Measurements from ENCODE around the gene MAP4K4.
A peak's percentile ranks its signal among the peaks of the same experiment; 100 is the strongest.
"Not testable (repeated sequence)": the region's sequence is repeated elsewhere in the genome, so short reads cannot be mapped to it uniquely, and the experiment has no call there.

Gene MAP4K4

DNA sequence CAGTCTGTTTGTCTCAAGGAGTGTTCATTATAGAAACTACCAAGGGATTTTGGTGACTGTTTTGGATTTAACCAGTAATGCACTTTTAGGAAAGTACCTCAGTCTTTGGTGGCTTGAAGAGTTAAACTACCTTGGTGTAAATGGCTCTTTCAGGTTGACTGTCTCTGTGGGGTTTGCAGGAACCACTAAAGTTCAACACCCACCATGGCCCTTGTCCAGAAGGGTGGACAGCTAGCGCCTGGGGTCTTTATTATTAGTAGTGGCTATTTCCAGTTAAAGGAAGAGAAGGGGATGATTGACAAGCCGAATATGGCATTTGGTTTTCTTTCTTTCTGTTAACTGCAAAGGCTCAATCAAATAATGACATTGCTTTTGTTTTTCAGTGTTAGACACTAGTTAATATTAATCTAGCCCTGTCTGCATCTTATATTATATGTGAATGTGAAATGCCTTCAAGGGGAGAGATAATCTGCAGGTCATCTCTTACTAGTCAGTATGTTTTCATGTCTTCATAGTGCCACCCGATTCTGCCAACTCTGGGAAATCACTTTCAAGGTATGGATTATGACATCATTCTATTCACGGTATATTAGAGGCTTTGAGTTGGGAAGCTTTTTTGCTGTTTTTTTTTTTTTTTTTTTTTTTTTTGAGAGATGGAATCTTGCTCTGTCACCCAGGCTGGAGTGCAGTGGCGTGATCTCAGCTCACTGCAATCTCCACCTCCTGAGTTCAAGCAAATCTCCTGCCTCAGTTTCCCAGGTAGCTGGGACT, 56.4 kb downstream of the MAP4K4 start:
- in situ Hi-C loops (cut with HindIII; ENCODE audit: low pct_ligation_motif_present, low pct_unique_long_range_greater_than_20kb, low sequenced_read_pairs) = no loop called here
- no peak for DNase-seq

DNA sequence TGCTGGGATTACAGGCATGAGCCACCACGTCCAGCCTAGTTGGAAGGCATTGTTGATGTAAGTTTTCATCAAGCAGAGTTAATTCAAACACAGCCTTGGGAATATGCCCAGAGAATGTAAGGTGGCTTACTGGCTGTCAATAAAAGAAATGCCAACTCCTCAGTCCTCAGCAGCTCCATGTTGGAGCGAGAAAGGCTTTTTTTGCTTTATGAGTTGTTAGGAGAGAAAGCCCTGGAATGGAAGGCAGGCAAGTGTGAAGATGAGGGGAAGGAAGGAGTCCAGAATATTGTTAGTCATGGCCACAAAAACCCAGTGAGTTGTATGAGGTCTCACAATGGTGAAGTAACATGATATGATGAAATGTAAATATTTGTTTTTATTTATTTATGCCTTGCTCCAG, 57.1 kb downstream of the MAP4K4 start:
- DNase-seq = no peak
- in situ Hi-C loops (cut with HindIII; ENCODE audit: low pct_ligation_motif_present, low pct_unique_long_range_greater_than_20kb, low sequenced_read_pairs) = no loop called here

DNA sequence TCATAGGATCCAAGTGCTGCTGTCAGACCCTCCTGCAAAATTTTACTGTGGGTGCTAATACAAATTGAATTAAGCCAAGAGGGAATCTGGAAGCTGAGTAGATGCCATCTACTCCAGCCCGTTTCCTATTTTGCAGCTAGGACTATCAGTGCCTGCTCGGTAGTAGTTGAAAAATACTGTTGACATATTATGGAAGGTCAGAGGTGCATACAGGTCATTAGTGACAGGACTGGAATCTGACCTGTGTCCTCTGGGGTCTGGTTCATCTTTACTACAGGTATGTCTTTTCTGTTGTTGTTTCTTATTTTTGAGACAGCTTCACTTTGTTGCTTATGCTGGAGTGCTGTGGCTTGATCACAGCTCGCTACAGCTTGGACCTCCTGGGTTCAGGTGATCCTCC, 58.8 kb downstream of the MAP4K4 start:
- in situ Hi-C loops (cut with HindIII; ENCODE audit: low pct_ligation_motif_present, low pct_unique_long_range_greater_than_20kb, low sequenced_read_pairs) = no loop called here
- no peak for DNase-seq

DNA sequence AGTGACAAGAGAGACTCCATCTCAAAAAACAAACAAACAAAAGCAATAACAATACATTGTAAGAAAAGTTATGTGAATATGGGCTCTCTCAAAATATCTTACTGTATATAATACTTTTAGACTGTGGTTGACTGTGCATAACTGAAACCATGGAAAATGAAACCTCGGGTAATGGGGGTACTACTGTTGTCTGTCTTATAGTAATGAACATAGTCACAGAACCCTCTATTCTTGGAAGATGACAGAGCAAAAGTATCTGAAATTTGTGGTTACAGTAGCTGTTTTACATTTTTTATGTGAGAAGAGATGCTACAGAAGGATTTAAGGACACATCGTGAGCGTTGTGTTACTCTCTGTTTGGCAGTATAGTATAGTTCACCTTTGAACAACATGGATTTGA, 60.5 kb downstream of the MAP4K4 start:
- no peak for DNase-seq
- in situ Hi-C loops (cut with HindIII; ENCODE audit: low pct_ligation_motif_present, low pct_unique_long_range_greater_than_20kb, low sequenced_read_pairs) = no loop called here

DNA sequence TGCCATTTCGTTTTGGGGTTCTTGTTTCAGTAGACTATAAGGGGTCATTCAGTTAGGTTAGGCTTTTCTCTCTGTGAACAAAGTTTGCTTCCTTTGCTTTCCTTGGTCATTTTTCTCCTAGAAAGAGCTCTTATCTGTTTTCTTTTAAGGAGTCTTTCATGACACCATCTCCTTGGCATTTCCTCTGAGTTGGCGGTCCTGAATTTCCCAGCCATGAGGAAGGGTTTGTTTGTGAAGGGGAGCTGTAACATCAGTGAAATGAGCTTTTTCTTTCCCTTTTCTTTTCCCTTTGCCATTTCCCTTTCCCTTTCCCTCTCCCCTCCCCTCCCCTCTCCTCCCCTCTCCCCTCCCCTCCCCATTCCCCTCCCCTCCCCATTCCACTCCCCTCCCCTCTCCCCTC, 61.7 kb downstream of the MAP4K4 start:
- in situ Hi-C loops (cut with HindIII; ENCODE audit: low pct_ligation_motif_present, low pct_unique_long_range_greater_than_20kb, low sequenced_read_pairs) = no loop called here
- peak; percentile 86 for DNase-seq

DNA sequence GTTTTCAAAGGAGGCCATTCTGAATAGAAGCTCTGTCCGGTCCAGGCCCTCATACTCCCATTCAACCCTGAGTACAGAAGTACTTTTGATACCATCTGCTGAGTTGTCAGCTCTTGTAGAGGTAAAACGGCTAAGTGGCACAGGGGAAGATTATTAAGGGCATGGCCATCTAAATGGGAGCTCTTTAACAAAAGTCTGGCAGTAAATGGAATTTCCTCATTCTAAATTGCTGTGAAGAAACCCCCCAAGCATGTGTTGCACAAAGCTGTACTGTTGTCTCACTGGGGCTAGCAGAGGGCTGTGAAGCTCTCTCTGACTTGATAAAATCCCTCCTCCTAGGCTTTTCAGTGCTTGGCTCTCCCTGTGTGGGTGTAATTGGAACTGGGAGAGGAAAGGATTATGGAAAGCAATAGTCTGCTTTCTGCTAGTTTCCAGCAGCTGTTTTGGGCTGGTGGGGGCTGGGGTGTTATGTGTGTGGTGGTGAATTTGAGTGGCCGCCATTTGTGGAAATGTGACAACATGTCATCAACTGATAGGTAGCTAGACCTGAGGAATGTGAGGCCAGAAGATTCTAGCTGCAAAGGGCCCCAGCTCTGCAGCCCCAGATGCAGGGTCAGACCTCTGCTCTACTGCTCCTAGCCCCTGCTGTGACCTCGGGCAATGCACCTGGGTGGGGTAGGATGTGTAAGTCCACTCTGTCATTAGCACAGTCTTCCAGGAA, 65.1 kb downstream of the MAP4K4 start:
- DNase-seq = no peak
- in situ Hi-C loops (cut with HindIII; ENCODE audit: low pct_ligation_motif_present, low pct_unique_long_range_greater_than_20kb, low sequenced_read_pairs) = no loop called here

DNA sequence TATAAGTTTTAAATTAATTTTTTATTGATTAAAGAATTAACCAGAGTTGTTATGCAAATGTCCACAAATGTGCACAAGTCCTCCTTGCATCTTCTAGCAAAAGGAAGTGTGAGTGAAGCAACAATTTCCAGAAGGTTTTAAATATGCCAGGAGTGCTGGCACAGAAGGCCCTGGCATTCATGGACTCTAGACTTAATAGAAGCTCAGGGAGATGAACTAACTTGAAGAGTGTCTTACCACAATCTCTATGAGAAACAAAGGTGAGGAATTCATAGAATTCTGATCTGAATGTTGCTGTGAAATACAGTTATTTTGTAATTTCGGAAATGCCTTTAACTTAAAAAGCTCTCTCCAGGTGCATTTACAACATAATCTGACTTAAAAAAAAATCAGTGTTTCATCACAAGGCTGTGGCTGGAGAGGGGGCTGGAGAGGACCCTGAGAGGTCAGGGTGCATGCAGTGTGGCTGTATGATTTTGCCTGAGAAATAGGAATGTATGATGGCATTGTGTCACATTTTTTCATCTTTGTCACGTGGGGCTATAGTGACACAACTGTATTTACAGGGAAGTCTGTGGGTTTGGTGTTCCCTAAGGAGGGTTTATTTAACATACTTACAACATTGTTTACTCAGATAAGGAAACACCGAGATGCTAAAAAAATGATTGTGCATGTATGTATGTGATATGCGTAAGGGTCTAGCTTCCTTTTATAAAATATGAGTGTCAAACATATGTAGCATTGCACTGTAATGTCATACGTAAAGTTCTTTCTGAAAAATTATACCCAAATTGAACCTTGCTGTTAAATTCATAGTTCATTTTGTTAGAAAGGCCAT, 66.2 kb downstream of the MAP4K4 start:
- no peak for DNase-seq
- in situ Hi-C loops (cut with HindIII; ENCODE audit: low pct_ligation_motif_present, low pct_unique_long_range_greater_than_20kb, low sequenced_read_pairs) = no loop called here

DNA sequence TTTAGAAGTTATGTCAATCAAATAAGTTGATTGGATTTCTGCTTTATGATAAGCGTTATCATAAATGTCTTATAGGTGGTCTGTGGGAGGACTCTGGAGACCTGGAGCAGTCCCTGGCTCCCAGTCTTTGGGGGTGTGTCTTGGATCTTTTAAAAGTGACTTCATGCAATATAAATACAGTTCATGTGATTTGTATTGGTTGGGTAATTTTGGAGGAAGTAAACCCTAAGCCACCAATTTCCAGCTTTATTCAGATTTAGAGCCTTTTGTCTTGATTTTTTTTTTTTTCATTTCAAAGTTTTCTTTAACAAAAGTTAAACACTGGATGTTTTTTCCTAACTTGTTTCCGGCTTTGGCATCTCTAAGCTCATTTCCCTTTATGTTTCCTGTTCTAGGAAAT, 68.8 kb downstream of the MAP4K4 start:
- in situ Hi-C loops (cut with HindIII; ENCODE audit: low pct_ligation_motif_present, low pct_unique_long_range_greater_than_20kb, low sequenced_read_pairs) = no loop called here

DNA sequence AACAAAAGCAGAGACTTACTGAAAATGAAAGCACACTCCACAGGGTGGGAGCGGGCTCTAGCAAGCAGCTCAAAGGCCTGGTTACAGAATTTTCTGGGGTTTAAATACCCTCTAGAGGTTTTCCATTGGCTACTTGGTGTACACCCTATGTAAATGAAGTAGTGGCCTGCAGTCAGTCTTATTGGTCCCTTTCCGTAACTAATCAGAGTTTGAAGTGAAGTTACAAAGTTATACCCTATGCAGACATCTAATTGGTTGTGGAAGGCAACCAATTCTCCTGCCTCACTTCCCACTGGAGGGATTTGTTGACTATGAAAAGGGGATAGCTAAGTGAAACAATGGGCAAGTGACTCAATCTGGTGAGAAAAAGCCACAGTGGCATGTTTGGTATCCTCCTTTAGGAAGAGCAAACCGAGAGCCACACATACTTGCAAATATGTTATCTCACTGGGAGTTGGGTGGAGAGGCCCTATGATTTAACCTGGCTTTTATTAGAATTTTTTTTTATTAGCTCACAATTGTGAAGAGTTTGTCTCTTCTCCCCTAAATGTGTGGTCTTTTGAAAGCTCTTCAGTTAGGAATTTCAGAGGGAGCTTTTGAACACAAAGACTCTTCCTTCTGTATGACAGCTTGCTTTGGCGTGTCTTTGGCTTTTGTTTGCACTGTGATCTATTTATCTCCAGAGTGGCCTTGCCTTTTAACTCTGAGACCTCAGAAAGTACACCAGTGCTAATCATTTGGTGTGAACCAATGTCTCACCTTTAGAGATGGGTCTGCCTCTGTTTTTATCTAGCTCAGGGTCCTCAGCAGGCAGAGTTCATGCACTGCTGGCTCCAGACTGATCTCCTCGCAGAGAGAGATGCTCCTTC, 69.6 kb downstream of the MAP4K4 start:
- peak; percentile 82 for DNase-seq
- in situ Hi-C loops (cut with HindIII; ENCODE audit: low pct_ligation_motif_present, low pct_unique_long_range_greater_than_20kb, low sequenced_read_pairs) = no loop called here

More for the DNA sequence above, 68.8 kb downstream of the MAP4K4 start:
- DNase-seq = peak; percentile 18

DNA sequence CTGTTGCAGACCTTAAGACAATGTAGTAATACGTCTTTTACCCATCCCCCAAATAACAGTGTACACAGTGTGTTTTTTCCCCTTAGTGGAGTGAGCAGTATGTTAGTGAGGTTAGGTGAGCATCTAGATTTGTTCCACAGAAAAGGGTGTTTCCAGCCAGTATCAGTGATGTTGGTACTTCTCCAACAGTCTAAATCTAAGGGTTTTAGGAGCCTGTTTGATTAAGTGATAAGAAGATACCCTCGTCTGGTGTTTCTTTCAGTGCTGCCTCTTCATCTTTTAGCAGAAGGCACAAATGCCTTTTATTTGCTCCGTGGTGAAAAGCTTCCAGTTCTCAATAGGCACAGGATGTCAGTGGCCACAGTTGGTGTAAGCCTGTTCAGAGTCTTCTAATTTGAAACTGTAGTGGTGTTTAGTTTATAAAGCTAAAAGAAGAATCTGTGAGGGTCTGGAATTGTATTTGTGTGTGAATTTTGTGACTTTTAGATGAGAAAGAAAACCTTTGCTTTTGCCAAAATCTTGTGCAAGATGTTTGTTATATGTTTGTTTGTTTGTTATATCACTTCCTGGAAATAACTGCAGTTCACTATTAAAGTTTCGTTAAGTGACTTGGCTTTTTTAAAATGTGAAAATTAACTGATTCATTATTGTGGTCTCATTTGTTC, 71.2 kb downstream of the MAP4K4 start:
- no peak for DNase-seq
- in situ Hi-C loops (cut with HindIII; ENCODE audit: low pct_ligation_motif_present, low pct_unique_long_range_greater_than_20kb, low sequenced_read_pairs) = no loop called here

DNA sequence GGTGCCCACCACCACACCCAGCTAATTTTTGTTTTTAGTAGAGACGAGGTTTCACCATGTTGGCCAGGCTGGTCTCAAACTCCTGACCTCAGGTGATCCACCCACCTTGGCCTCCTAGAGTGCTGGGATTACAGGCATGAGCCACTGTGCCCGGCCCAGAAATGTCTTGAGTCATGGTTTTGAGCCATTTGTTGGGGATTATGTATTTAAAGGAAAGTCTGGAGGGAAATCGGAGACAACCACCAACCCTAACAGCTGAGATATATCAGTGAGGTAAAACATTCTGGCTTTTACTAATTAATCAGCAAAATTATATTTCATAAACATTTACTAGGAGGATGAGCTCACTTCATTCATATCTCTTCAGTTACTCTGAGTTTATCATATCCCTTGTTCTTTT, 72.2 kb downstream of the MAP4K4 start:
- DNase-seq; in situ Hi-C loops (cut with HindIII; ENCODE audit: low pct_ligation_motif_present, low pct_unique_long_range_greater_than_20kb, low sequenced_read_pairs): not testable (repeated sequence)

DNA sequence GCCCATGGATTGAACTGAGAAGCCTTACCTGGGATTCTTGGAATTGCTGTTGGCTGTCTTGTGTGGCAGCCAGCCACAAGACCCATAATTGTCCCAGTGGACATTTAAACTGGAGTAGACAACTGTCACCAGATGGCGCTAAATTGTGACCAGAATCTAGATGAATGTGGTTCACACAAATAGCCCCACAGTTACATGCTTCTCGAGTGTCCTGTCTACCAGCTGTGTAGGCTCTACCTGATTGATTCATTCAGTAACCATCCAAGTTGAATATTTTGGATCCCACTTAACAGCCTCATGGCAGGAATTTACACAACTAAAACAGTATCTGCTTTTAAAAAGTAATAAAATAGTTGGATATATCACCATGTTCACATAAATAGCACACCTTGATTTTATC, 73.2 kb downstream of the MAP4K4 start:
- peak; percentile 65 for DNase-seq

DNA sequence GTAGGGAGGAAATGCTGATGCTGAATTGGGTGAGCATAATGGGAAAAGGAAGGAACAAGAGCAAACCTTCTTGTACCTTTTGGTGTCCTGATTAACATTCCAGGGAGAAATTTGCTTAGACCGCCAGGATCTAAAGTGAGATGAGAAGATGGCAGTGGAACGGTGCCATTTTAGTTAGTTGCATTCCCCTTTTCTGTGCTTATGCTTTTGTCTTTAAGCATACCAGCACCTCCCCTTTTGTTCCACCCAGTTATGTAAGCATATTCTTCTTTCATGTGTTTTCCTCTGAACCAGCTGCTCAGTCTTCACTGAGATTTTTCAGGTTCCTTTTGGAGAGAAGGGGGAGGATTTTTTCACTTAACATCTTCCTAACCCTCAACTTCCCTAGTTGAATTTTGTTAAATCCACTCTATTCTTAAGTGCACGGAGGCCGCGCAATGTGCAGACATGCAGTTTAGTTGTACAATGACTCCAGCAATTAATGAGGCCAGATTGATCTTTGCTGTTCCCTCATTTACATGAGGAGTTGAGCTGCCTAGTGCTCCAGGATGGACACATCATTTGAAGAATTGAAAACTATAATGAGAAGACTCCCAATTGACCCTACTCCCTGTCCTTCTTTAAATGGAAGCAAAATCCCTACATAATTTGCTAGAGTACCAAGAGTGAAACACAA, 73.9 kb downstream of the MAP4K4 start:
- in situ Hi-C loops (cut with HindIII; ENCODE audit: low pct_ligation_motif_present, low pct_unique_long_range_greater_than_20kb, low sequenced_read_pairs) = no loop called here
- no peak for DNase-seq

More for the DNA sequence above, 73.2 kb downstream of the MAP4K4 start:
- in situ Hi-C loops (cut with HindIII; ENCODE audit: low pct_ligation_motif_present, low pct_unique_long_range_greater_than_20kb, low sequenced_read_pairs) = no loop called here

DNA sequence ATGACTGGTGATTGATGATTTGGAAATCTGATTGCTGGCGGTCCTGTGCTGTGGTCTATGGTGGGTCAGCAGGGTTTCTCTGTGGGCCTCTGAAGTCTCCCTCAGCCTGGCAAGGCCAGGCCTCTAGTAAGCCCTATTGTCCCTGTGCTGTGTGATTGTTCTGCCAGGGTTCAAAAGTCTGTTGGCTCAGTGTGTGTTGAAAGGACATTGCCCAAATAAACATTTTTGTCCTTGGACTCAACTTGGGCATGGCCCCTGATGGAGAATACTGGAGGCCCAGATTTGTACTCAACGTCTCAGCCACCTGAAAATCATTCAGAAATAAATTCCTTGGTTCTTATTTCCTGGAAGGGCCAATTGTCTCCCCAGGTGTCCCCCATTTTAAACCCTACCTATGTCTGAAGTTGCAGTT, 74.4 kb downstream of the MAP4K4 start:
- DNase-seq = no peak

DNA sequence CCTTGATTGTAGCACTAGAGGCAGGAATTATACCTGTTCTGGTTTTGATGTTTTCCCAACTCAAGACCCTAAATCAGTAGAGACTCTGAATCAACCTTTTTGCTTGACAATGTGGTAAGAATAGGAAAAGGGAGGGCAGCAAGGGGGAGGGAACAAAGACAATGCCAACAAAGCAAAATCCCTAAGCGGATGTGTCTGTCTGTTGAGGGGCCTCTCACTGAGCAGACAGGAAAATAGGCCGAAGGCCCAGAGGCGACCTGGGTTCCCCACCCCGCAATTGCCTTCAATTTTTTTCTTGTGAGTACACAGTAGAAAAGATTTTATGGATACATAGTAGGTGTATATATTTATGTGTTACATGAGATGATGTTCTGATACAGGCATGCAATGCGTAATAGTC, 75.6 kb downstream of the MAP4K4 start:
- DNase-seq = no peak

More for the DNA sequence above, 74.4 kb downstream of the MAP4K4 start:
- in situ Hi-C loops (cut with HindIII; ENCODE audit: low pct_ligation_motif_present, low pct_unique_long_range_greater_than_20kb, low sequenced_read_pairs) = no loop called here

DNA sequence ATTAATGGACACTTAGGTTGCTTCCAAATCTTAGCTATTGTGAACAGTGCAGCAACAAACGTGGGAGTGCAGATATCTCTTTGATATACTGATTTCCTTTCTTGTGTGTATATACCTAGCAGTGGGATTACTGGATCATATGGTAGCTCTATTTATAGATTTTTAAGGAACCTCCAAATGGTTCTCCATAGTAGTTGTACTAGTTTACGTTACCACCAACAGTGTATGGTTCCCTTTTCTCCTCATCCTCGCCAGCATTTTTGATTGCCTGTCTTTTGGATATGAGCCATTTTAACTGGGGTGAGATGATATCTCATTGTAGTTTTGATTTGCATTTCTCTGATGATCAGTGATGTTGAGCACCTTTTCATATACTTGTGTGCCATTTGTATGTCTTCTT, 76.5 kb downstream of the MAP4K4 start:
- in situ Hi-C loops (cut with HindIII; ENCODE audit: low pct_ligation_motif_present, low pct_unique_long_range_greater_than_20kb, low sequenced_read_pairs); DNase-seq: not testable (repeated sequence)

More for the DNA sequence above, 75.6 kb downstream of the MAP4K4 start:
- in situ Hi-C loops (cut with HindIII; ENCODE audit: low pct_ligation_motif_present, low pct_unique_long_range_greater_than_20kb, low sequenced_read_pairs) = no loop called here

DNA sequence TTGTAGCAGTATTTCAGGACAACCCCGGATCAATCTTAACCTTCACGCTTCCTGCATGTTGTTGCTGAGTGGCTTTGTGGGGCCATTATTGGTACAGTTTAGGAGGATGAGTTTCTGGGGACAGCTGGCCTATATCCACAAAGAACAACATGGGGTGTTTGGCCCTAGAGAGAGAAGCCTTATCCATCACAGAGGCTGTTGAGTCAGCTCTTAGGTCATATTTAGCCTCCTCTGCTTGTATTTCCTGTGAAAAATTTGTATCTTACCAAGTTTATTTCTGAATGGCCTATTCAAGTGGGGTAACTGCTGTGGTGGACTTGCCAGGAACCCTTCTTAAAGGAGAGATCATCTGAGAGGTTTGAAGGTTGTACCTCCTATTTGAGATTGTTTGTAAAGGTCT, 77.6 kb downstream of the MAP4K4 start:
- no peak for DNase-seq
- in situ Hi-C loops (cut with HindIII; ENCODE audit: low pct_ligation_motif_present, low pct_unique_long_range_greater_than_20kb, low sequenced_read_pairs) = no loop called here

Data from ACHN (cell line).